Panc1 (cell line): Measurements from ENCODE around the gene FCGBP.

Experiments used
- CTCF ChIP-seq: fragments of 450-650 bp; IDR thresholded peaks from 2 replicates; pipeline ENCODE4 v1.5.1; 2017; ENCODE audit warnings: mild to moderate bottlenecking
- REST ChIP-seq, 2 experiments: IDR thresholded peaks; 2 replicates each; pipeline ENCODE4 v1.6.1; 2011 to 2012; ENCODE audit warnings: low read depth in 2 of 2, control low read depth in 1 of 2, low read length in 1 of 2, mild to moderate bottlenecking in 1 of 2, moderate library complexity in 1 of 2; ENCODE audit not compliant: insufficient read depth in 1 of 2

- TF ChIP-seq CTCF: no peak
- no peak for TF ChIP-seq REST (IDR thresholded peaks at IDR 0.05; ENCODE audit: insufficient read depth in 1 of 2, low read depth in 2 of 2, low read length in 1 of 2)
Observed at GRCh38 chr19:39970675-39971379, 36.4 kb upstream of the FCGBP start, which contains the start of gene PSMC4.
